Natural killer cell (primary cell): ENCODE measurements around the gene LTBP3. TPM values are rescaled to one million over a fixed set of nuclear protein-coding genes. Genes with fewer than 3 reads are reported as not detected.

Experiments
- ATAC-seq, 3 donors: fragments of 150-1000 bp in 2 of 3; fragments of 200-7000 bp in 1 of 3; cut with Tn5 transposase; 1 replicate in 1 of 3; 2 replicates in 2 of 3; pipeline ENCODE4 v1.10.0; 2021; ENCODE audit warnings: mild to moderate bottlenecking in 2 of 3, moderate library complexity in 2 of 3
- DNase-seq, 2 donors: peaks; one replicate each; pipeline versions ENCODE4 v3.0.0 to v3.0.0-alpha.2; 2013 to 2021; ENCODE audit warnings: mixed read lengths in 1 of 2
- H3K27ac ChIP-seq: one replicate; pipeline ENCODE4 v1.5.1; 2013; ENCODE audit warnings: mild to moderate bottlenecking, low read length
- H3K27me3 ChIP-seq: one replicate; pipeline ENCODE4 v1.6.1; 2013; ENCODE audit warnings: low read length; ENCODE audit not compliant: control insufficient read depth, insufficient read depth
- H3K36me3 ChIP-seq: one replicate; pipeline ENCODE4 v1.6.1; 2013; ENCODE audit warnings: low read length; ENCODE audit not compliant: control insufficient read depth, insufficient read depth
- H3K4me1 ChIP-seq: one replicate; pipeline ENCODE4 v1.6.1; 2013; ENCODE audit warnings: low read length; ENCODE audit not compliant: control insufficient read depth, insufficient read depth
- H3K4me3 ChIP-seq: one replicate; pipeline ENCODE4 v1.5.1; 2013; ENCODE audit warnings: low read length
- H3K9me3 ChIP-seq: one replicate; pipeline ENCODE4 v1.6.1; 2013; ENCODE audit warnings: low read length; ENCODE audit not compliant: control insufficient read depth, insufficient read depth
- H3K27ac Mint-ChIP-seq, 2 donors: one replicate each; pipeline ENCODE4 v1.8.0; 2022; ENCODE audit warnings: mild to moderate bottlenecking in 2 of 2, mixed read lengths in 2 of 2, moderate library complexity in 1 of 2
- H3K27me3 Mint-ChIP-seq, 2 donors: one replicate each; pipeline ENCODE4 v1.8.0; 2022; ENCODE audit warnings: low read depth in 2 of 2, mixed read lengths in 2 of 2
- H3K36me3 Mint-ChIP-seq: one replicate; pipeline ENCODE4 v1.8.0; 2022; ENCODE audit warnings: mixed read lengths
- H3K4me1 Mint-ChIP-seq, 2 donors: one replicate each; pipeline ENCODE4 v1.8.0; 2022; ENCODE audit warnings: mixed read lengths in 2 of 2
- H3K4me3 Mint-ChIP-seq: one replicate; pipeline ENCODE4 v1.8.0; 2022; ENCODE audit warnings: mild to moderate bottlenecking, moderate library complexity, mixed read lengths
- H3K9me3 Mint-ChIP-seq, 2 donors: one replicate each; pipeline ENCODE4 v1.8.0; 2022; ENCODE audit warnings: mixed read lengths in 2 of 2
- CTCF ChIP-seq: fragments of 200-600 bp; IDR thresholded peaks from one replicate; pipeline ENCODE4 v1.8.0; 2022; ENCODE audit warnings: antibody characterized with exemption
- WGBS: methylation state at CpG from one replicate; pipeline ENCODE4 v1.1.7; 2013; ENCODE audit warnings: missing lambda C conversion rate; ENCODE audit not compliant: insufficient coverage; 5-methylcytosine and 5-hydroxymethylcytosine counted together
- intact Hi-C: fragments of 100-400 bp; cut with micrococcal nuclease; formaldehyde crosslinking; loops from one replicate; pipeline ENCODE4 v1.14.2; 2022
- total RNA-seq, 4 donors: library from RNA; stranded (reverse); fragments of 120-200 nt in 1 of 4; gene quantifications; one replicate each; pipeline versions ENCODE4 v1.2.3 to v1.2.4, GENCODE V29; 2013 to 2022

Gene LTBP3
- total RNA-seq, 3 donors from 2014 or later (not counting 1 experiment from before 2014, with no cell fraction given) = 121 to 155 (median 140) TPM

- no peak for DNase-seq
- WGBS = 50% methylated on average over 13 of the region's 15 CpGs
- Mint-ChIP-seq H3K27me3 (no peaks in the 10 kb centered on the region), H3K4me1 (peaks cover 13 to 17% of the 10 kb centered on the region in 2 donors), H3K9me3 (no peaks in the 10 kb centered on the region), H3K36me3 (no peaks in the 10 kb centered on the region), H3K27ac (no peak overlapping the region), H3K4me3 (no peak overlapping the region)
- Histone ChIP-seq H3K4me1 (peaks cover 47% of the 10 kb centered on the region), H3K27ac (peak overlapping the region; percentile 95), H3K4me3 (peak overlapping the region; percentile 10), H3K9me3 (no peaks in the 10 kb centered on the region), H3K36me3 (peaks cover 9% of the 10 kb centered on the region), H3K27me3 (no peaks in the 10 kb centered on the region)
- ATAC-seq = no peak
- intact Hi-C loops = loop anchor here (1.0 kb wide), 2 partner anchors 10 to 19 kb away; no protein-coding TSS in a partner anchor
- no peak for TF ChIP-seq CTCF
Measured at GRCh38 chr11:65496304-65497140, 61.6 kb downstream of the LTBP3 start.

DNA sequence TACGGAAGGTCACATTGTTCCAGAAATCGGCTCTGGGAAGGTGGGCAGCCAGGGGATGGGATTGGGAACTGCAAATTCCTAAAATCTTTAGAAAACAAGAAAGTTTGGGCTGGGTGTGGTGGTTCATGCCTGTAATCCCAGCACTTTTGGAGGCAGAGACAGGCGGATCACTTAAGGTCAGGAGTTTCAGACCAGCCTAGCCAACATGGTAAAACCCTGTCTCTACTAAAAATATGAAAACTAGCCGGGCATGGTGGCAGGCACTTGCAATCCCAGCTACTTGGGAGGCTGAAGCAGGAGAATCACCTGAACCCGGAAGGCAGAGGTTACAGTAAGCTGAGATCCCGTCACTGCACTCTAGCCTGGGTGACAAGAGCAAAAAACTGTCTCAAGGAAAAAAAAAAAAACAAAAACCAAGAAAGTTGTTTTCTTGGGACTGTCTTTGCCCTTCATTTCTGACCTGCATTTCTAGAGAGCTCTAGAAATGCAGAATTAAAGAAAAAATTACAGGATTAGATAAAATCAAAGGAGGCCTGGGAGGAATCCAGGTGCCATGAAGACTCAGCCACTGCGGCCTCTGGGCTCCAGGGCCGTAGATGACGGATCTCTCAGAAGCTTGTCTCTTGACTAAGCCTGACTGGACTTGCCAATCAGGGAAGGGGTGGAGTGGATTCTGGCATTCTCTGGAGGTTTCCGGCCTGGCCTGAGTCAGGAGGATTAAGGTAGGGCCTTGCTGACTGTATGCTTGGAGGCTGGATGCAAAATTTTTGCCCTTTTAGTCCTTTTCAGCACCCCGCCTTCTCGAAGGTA is 64.6 kb downstream of the LTBP3 start:
- WGBS = 83% methylated on average over 12 of the region's 12 CpGs
- no peak for TF ChIP-seq CTCF
- H3K27me3 ChIP-seq = no peaks in the 10 kb centered on the region
- no peaks in the 10 kb centered on the region for H3K9me3 ChIP-seq
- Mint-ChIP-seq H3K4me3 (no peak overlapping the region), H3K9me3 (no peaks in the 10 kb centered on the region), H3K36me3 (no peaks in the 10 kb centered on the region), H3K27me3 (no peaks in the 10 kb centered on the region), H3K4me1 (peaks cover 15 to 17% of the 10 kb centered on the region in 2 donors), H3K27ac (peak overlapping the region in 1 of 2 donors; percentile 47)
- peaks cover 48% of the 10 kb centered on the region for H3K4me1 ChIP-seq
- intact Hi-C loops = no loop called here
- H3K4me3 ChIP-seq = no peak overlapping the region
- no peaks in the 10 kb centered on the region for H3K36me3 ChIP-seq
- H3K27ac ChIP-seq = no peak overlapping the region
- ATAC-seq (no peak), DNase-seq (no peak)

- H3K27me3 ChIP-seq = no peaks in the 10 kb centered on the region
- Mint-ChIP-seq H3K27ac (peak overlapping the region in 1 of 2 donors; percentile 47), H3K9me3 (no peaks in the 10 kb centered on the region), H3K27me3 (no peaks in the 10 kb centered on the region), H3K4me3 (no peak overlapping the region), H3K4me1 (peaks cover 16 to 22% of the 10 kb centered on the region in 2 donors), H3K36me3 (no peaks in the 10 kb centered on the region)
- DNase-seq = no peak
- H3K4me3 ChIP-seq = no peak overlapping the region
- H3K27ac ChIP-seq = peak overlapping the region; percentile 32
- no peaks in the 10 kb centered on the region for H3K36me3 ChIP-seq
- H3K4me1 ChIP-seq = peaks cover 46% of the 10 kb centered on the region
- WGBS = 61% methylated on average over 5 of the region's 6 CpGs
- intact Hi-C loops = no loop called here
- no peak for ATAC-seq
- H3K9me3 ChIP-seq = no peaks in the 10 kb centered on the region
- TF ChIP-seq CTCF = no peak
Measured at GRCh38 chr11:65492637-65493366, 65.4 kb downstream of the LTBP3 start.
